Body of pancreas (tissue), 4 donors: Measurements from ENCODE around the gene RNF13. TPM values are rescaled to one million over a fixed set of nuclear protein-coding genes. Genes with fewer than 3 reads are reported as not detected.

Experiments used
- ATAC-seq: fragments of 150-250 bp; one replicate; pipeline ENCODE4 v1.9.1; 2016
- DNase-seq, 4 donors: peaks; one replicate each; pipeline ENCODE4 v3.0.0-alpha.2; 2019
- H3K27ac ChIP-seq, 4 donors: fragments of 200-600 bp; sonication (generic); 1 replicate in 3 of 4; 2 replicates in 1 of 4; pipeline versions ENCODE4 v1.5.1 to v1.6.1; 2016 to 2019; ENCODE audit warnings: mild to moderate bottlenecking in 1 of 4, mixed read lengths in 1 of 4, moderate library complexity in 1 of 4
- H3K27me3 ChIP-seq, 2 donors: fragments of 200-600 bp; sonication (generic); one replicate each; pipeline ENCODE4 v1.6.0; 2016; ENCODE audit warnings: mild to moderate bottlenecking in 1 of 2
- H3K36me3 ChIP-seq, 2 donors: fragments of 200-600 bp; sonication (generic); replicated peaks in 1 of 2; 2 replicates each; pipeline ENCODE4 v1.5.1; 2016; ENCODE audit warnings: low read depth in 2 of 2; ENCODE audit not compliant: insufficient read depth in 1 of 2
- H3K4me1 ChIP-seq: fragments of 200-600 bp; sonication (generic); one replicate; pipeline ENCODE4 v1.6.0; 2016
- H3K4me3 ChIP-seq, 2 donors: fragments of 200-600 bp; sonication (generic); 1 replicate in 1 of 2; 2 replicates in 1 of 2; pipeline ENCODE4 v1.5.1; 2016 to 2019
- H3K9me3 ChIP-seq, 3 donors: fragments of 200-600 bp; sonication (generic); 1 replicate in 2 of 3; 2 replicates in 1 of 3; pipeline ENCODE4 v1.5.1; 2016
- POLR2A ChIP-seq, 3 donors: fragments of 450-650 bp; IDR thresholded peaks; one replicate each; pipeline ENCODE4 v1.6.1; 2016; ENCODE audit warnings: antibody characterized with exemption in 3 of 3, mild to moderate bottlenecking in 2 of 3
- WGBS, 2 donors: methylation state at CpG; one replicate each; pipeline ENCODE4 v1.1.5; 2017; 5-methylcytosine and 5-hydroxymethylcytosine counted together
- intact Hi-C: fragments of 100-400 bp; cut with DNase I; formaldehyde crosslinking; loops from one replicate; pipeline ENCODE4 v1.15.1; 2023
- total RNA-seq, 2 donors: library from RNA; depleted of rRNA; stranded (reverse); fragments of >200 nt; gene quantifications; one replicate each; pipeline ENCODE4 v1.1.0, GENCODE V29; 2016
- TF ChIP-seq, protein P1 (sequence below), 7 experiments: fragments of 450-650 bp in 4 of 7; fragments of 200-600 bp in 3 of 7; sonication (generic) in 3 of 7; IDR thresholded peaks; one replicate each; pipeline ENCODE4 v1.5.1; 2016 to 2019; ENCODE audit warnings: antibody characterized with exemption in 7 of 7

Gene RNF13
- total RNA-seq, 2 donors from 2014 or later, result 26.4 to 52.4 TPM

- ATAC-seq (no peak), DNase-seq (no peak)
- TF ChIP-seq, protein P1, sequence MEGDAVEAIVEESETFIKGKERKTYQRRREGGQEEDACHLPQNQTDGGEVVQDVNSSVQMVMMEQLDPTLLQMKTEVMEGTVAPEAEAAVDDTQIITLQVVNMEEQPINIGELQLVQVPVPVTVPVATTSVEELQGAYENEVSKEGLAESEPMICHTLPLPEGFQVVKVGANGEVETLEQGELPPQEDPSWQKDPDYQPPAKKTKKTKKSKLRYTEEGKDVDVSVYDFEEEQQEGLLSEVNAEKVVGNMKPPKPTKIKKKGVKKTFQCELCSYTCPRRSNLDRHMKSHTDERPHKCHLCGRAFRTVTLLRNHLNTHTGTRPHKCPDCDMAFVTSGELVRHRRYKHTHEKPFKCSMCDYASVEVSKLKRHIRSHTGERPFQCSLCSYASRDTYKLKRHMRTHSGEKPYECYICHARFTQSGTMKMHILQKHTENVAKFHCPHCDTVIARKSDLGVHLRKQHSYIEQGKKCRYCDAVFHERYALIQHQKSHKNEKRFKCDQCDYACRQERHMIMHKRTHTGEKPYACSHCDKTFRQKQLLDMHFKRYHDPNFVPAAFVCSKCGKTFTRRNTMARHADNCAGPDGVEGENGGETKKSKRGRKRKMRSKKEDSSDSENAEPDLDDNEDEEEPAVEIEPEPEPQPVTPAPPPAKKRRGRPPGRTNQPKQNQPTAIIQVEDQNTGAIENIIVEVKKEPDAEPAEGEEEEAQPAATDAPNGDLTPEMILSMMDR (IDR thresholded peaks at IDR 0.05), result no peak
- TF ChIP-seq POLR2A (IDR thresholded peaks at IDR 0.05), result no peak
- no peak overlapping the region for H3K27ac ChIP-seq
- intact Hi-C loops, result no loop called here
- peaks cover 1% of the 10 kb centered on the region for H3K4me1 ChIP-seq
- H3K9me3 ChIP-seq, result peaks cover 0 to 7% (median 0%) of the 10 kb centered on the region in 3 donors
- no peaks in the 10 kb centered on the region for H3K27me3 ChIP-seq
- 80 to 95% methylated on average over 3 of the region's 3 CpGs for WGBS, 2 donors
- H3K4me3 ChIP-seq, result no peak overlapping the region
- H3K36me3 ChIP-seq, result no peaks in the 10 kb centered on the region
Measured at GRCh38 chr3:149839896-149840295, 26.9 kb downstream of the RNF13 start.

DNA sequence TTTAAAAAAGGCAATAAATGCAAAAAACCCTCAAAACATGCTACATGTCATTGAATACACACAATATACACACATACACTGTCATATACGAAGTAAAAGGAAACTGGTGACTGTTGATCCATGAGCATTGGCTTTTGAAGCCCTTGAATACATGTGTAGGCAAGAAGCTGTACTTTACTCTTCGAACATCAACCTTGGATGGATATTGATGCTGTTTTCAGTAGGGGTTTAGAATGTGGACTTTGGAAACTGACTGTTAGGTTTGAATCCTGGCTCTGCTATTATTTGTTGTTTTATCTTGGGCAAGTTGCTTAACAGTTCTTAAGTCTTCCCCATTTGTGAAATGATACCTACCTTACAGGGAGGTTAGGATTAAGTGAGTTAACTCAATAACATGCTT is 30.5 kb downstream of the RNF13 start:
- H3K27ac ChIP-seq, result no peak overlapping the region
- no peak for ATAC-seq

GRCh38 chr3:149844091-149844490 is 31.1 kb downstream of the RNF13 start:
- no peak for DNase-seq
- peaks cover 12% of the 10 kb centered on the region for H3K4me1 ChIP-seq
- no peaks in the 10 kb centered on the region for H3K9me3 ChIP-seq
- H3K36me3 ChIP-seq, result peaks cover 0 to 5% of the 10 kb centered on the region in 2 donors
- no peak overlapping the region for H3K27ac ChIP-seq
- intact Hi-C loops, result no loop called here
- 84 to 91% methylated on average over 2 of the region's 2 CpGs for WGBS, 2 donors
- H3K27me3 ChIP-seq, result no peaks in the 10 kb centered on the region
- TF ChIP-seq, protein P1 (IDR thresholded peaks at IDR 0.05), result no peak
- TF ChIP-seq POLR2A (IDR thresholded peaks at IDR 0.05), result no peak
- no peak overlapping the region for H3K4me3 ChIP-seq
- ATAC-seq, result no peak

More for the DNA sequence above, 30.5 kb downstream of the RNF13 start:
- H3K4me1 ChIP-seq, result peaks cover 10% of the 10 kb centered on the region
- H3K9me3 ChIP-seq, result peaks cover 0 to under 1% (median 0%) of the 10 kb centered on the region in 3 donors
- TF ChIP-seq, protein P1 (IDR thresholded peaks at IDR 0.05), result no peak
- no peak for TF ChIP-seq POLR2A (IDR thresholded peaks at IDR 0.05)
- no peak for DNase-seq
- H3K4me3 ChIP-seq, result no peak overlapping the region
- 65 to 86% methylated on average over 2 of the region's 2 CpGs for WGBS, 2 donors
- intact Hi-C loops, result no loop called here
- no peaks in the 10 kb centered on the region for H3K27me3 ChIP-seq
- peaks cover 0 to 5% of the 10 kb centered on the region in 2 donors for H3K36me3 ChIP-seq

- intact Hi-C loops, result no loop called here
- Histone ChIP-seq H3K4me3 (no peak overlapping the region), H3K4me1 (peaks cover 16% of the 10 kb centered on the region), H3K36me3 (peaks cover 0 to 5% of the 10 kb centered on the region in 2 donors), H3K9me3 (no peaks in the 10 kb centered on the region), H3K27ac (no peak overlapping the region), H3K27me3 (no peaks in the 10 kb centered on the region)
- ATAC-seq, result no peak
- whole genome bisulfite sequencing, 2 donors, result 74 to 81% methylated on average over 1 of the region's 1 CpG
- TF ChIP-seq, protein P1 (IDR thresholded peaks at IDR 0.05), result no peak
- TF ChIP-seq POLR2A (IDR thresholded peaks at IDR 0.05), result no peak
- DNase-seq, result no peak
Measured at GRCh38 chr3:149845570-149846244, 32.7 kb downstream of the RNF13 start.

- no peak for ATAC-seq
- 62 to 86% methylated on average over 1 of the region's 1 CpG for WGBS, 2 donors
- Histone ChIP-seq H3K4me3 (no peak overlapping the region), H3K9me3 (no peaks in the 10 kb centered on the region), H3K4me1 (peaks cover 16% of the 10 kb centered on the region), H3K27ac (no peak overlapping the region), H3K27me3 (no peaks in the 10 kb centered on the region), H3K36me3 (peaks cover 0 to 5% of the 10 kb centered on the region in 2 donors)
- no peak for TF ChIP-seq POLR2A (IDR thresholded peaks at IDR 0.05)
- TF ChIP-seq, protein P1 (IDR thresholded peaks at IDR 0.05), result no peak
- intact Hi-C loops, result no loop called here
- DNase-seq, result no peak
Measured at GRCh38 chr3:149848238-149848637, 35.2 kb downstream of the RNF13 start.
